ENCODE results near the gene LAMA5. TPM values are rescaled to one million over a fixed set of nuclear protein-coding genes. Genes with fewer than 3 reads are reported as not detected.
A peak's percentile ranks its signal among the peaks of the same experiment; 100 is the strongest.

Gene LAMA5
- total RNA-seq, 4 donors from 2014 or later, result 45.5 to 115 (median 62.5) TPM

- no peak for TF ChIP-seq CTCF (IDR thresholded peaks at IDR 0.05)
- no peak for DNase-seq (ENCODE audit: low spot score)
- ATAC-seq (ENCODE audit: low FRiP score), result no peak
Measured at GRCh38 chr20:62371588-62372041, 4.5 kb upstream of the LAMA5 start.

GRCh38 chr20:62370807-62371587, 3.9 kb upstream of the LAMA5 start:
- ATAC-seq (ENCODE audit: low FRiP score) (no peak), DNase-seq (ENCODE audit: low spot score) (no peak)
- no peak for TF ChIP-seq CTCF (IDR thresholded peaks at IDR 0.05)

GRCh38 chr20:62370115-62370806, 3.1 kb upstream of the LAMA5 start:
- TF ChIP-seq CTCF (IDR thresholded peaks at IDR 0.05), result no peak
- no peak for ATAC-seq (ENCODE audit: low FRiP score)

GRCh38 chr20:62369815-62370114, 2.7 kb upstream of the LAMA5 start:
- no peak for ATAC-seq (ENCODE audit: low FRiP score)
- DNase-seq (ENCODE audit: low spot score), result no peak
- TF ChIP-seq CTCF (IDR thresholded peaks at IDR 0.05), result no peak

More at GRCh38 chr20:62370115-62370806, 3.1 kb upstream of the LAMA5 start:
- no peak for DNase-seq (ENCODE audit: low spot score)

GRCh38 chr20:62368976-62369814, 2.1 kb upstream of the LAMA5 start:
- TF ChIP-seq CTCF (IDR thresholded peaks at IDR 0.05), result no peak
- ATAC-seq (ENCODE audit: low FRiP score) (peak; percentile 37), DNase-seq (ENCODE audit: low spot score) (no peak)

- DNase-seq (ENCODE audit: low spot score), result no peak
- no peak for TF ChIP-seq CTCF (IDR thresholded peaks at IDR 0.05)
- ATAC-seq (ENCODE audit: low FRiP score), result no peak
Measured at GRCh38 chr20:62368392-62368975, 1.4 kb upstream of the LAMA5 start.

Data from omental fat pad (tissue), 4 donors.